Retinal pigment epithelial cell (primary cell): ENCODE data around the gene PCSK6.

Experiments
- DNase-seq: peaks from one replicate; pipeline ENCODE4 v3.0.0-alpha.2; 2010; ENCODE audit warnings: low read depth
- H3K4me3 ChIP-seq: 2 replicates; pipeline ENCODE4 v1.5.1; 2011; ENCODE audit warnings: mild to moderate bottlenecking, low read length, control low read depth, moderate library complexity
- TF ChIP-seq, protein P1 (sequence below): conservative IDR thresholded peaks from 2 replicates; pipeline ENCODE4 v1.5.1; 2011; ENCODE audit warnings: low read depth, low read length, control low read depth, inconsistent platforms

PCSK6 gene

DNA sequence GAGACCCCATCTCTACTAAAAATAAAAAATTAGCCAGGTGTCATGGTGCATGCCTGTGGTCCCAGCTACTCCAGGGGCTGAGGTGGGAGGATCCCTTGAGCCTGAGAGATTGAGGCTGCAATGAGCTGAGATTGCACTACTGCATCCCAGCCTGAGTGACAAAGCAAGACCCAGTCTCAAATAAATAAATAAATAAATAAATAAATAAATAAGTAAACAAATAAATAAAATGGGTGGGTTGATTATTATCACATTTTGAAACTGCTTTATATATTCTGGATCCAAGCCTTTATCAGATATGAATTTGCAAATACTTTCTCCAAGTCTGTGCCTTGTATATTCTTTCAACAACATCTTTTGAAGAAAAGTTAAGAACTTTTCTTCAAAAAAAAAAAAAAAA lies 22.2 kb upstream of the PCSK6 start:
- H3K4me3 ChIP-seq, result no peak overlapping the region
- TF ChIP-seq, protein P1, sequence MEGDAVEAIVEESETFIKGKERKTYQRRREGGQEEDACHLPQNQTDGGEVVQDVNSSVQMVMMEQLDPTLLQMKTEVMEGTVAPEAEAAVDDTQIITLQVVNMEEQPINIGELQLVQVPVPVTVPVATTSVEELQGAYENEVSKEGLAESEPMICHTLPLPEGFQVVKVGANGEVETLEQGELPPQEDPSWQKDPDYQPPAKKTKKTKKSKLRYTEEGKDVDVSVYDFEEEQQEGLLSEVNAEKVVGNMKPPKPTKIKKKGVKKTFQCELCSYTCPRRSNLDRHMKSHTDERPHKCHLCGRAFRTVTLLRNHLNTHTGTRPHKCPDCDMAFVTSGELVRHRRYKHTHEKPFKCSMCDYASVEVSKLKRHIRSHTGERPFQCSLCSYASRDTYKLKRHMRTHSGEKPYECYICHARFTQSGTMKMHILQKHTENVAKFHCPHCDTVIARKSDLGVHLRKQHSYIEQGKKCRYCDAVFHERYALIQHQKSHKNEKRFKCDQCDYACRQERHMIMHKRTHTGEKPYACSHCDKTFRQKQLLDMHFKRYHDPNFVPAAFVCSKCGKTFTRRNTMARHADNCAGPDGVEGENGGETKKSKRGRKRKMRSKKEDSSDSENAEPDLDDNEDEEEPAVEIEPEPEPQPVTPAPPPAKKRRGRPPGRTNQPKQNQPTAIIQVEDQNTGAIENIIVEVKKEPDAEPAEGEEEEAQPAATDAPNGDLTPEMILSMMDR, result no peak
- DNase-seq, result no peak

GRCh38 chr15:101510212-101511197 lies 21.0 kb upstream of the PCSK6 start:
- DNase-seq, result no peak
- H3K4me3 ChIP-seq, result no peak overlapping the region
- TF ChIP-seq, protein P1, result no peak

GRCh38 chr15:101509279-101509678 lies 19.8 kb upstream of the PCSK6 start:
- no peak overlapping the region for H3K4me3 ChIP-seq
- TF ChIP-seq, protein P1, result no peak
- DNase-seq, result no peak

GRCh38 chr15:101506491-101506890 lies 17.0 kb upstream of the PCSK6 start:
- TF ChIP-seq, protein P1, result no peak
- no peak for DNase-seq
- H3K4me3 ChIP-seq, result no peak overlapping the region

GRCh38 chr15:101505610-101506337 lies 16.3 kb upstream of the PCSK6 start:
- no peak overlapping the region for H3K4me3 ChIP-seq
- TF ChIP-seq, protein P1, result no peak
- no peak for DNase-seq

DNA sequence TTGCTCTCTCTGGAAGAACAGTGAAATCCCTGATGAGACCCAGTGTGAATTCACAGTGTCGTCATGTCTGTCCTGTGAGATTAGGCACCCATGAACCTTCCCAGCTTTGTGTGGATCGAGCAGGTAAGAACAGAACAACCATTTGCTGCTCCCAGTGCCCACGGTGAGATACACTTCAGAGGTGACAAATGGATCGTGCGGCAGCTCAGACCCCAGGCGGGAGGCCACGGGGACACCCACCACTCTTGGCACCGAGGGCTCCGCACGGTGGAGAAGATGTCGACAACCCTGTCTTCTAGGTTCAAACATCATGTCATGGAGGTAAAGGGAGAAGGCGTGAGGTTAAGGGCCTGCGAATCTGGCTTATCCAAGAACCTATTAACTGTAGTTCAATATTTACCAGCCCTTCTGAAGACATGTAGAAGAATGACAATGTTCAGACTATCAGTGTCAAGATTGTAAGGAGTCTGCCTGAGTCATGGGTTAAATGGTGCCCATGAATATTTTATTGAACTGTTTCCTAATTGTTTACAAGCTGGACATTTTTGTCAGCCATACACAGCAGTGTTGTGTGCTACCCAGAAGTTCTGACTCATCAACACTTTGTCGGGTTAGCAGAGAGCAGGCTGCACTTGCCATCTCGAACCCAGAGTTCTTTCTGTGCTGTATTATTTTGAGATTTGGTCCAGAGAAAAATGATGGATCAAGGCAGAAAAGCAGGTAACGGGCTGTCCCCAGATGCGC lies 15.5 kb upstream of the PCSK6 start:
- H3K4me3 ChIP-seq, result no peak overlapping the region
- DNase-seq, result no peak
- TF ChIP-seq, protein P1, result no peak
